ENCODE data around the gene ADISSP. TPM values are rescaled to one million over a fixed set of nuclear protein-coding genes. Genes with fewer than 3 reads are reported as not detected.

ADISSP gene
- total and polyA plus RNA-seq, 2 of the 13 experiments (the other 11 are each of a cell fraction or from before 2014, with no cell fraction given) = 38.3 to 90.6 TPM

- no peak; the same call in 1 of the 2 replicates for TF ChIP-seq GMEB1 (CRISPR knock-in tag; IDR thresholded peaks at IDR 0.05; ENCODE audit: borderline replicate concordance)
- TF ChIP-seq NR2F2 (IDR thresholded peaks at IDR 0.05; ENCODE audit: borderline replicate concordance, low read depth) = no peak
- TF ChIP-seq ARNT (IDR thresholded peaks at IDR 0.05) = no peak
- TF ChIP-seq ZNF350 (CRISPR knock-in tag; IDR thresholded peaks at IDR 0.05; ENCODE audit: borderline replicate concordance, low read depth) = no peak
- no peak for TF ChIP-seq SRSF9 (IDR thresholded peaks at IDR 0.05; ENCODE audit: borderline replicate concordance, insufficient read depth, low read depth, low read length, poor library complexity, severe bottlenecking)
- no peak for TF ChIP-seq DMTF1 (CRISPR knock-in tag; IDR thresholded peaks at IDR 0.05)
- TF ChIP-seq POLR2AphosphoS2 (IDR thresholded peaks at IDR 0.05; ENCODE audit: low read depth, low read length) = no peak
- no peak for TF ChIP-seq HES4 (CRISPR knock-in tag; IDR thresholded peaks at IDR 0.05; ENCODE audit: borderline replicate concordance)
- TF ChIP-seq PREB (CRISPR knock-in tag; IDR thresholded peaks at IDR 0.05) = no peak
- TF ChIP-seq CREB1 (IDR thresholded peaks at IDR 0.05) = no peak
- no peak for TF ChIP-seq CREB1 (CRISPR knock-in tag; IDR thresholded peaks at IDR 0.05)
- no peak for TF ChIP-seq NFYB (CRISPR knock-in tag; IDR thresholded peaks at IDR 0.05)
- TF ChIP-seq SRSF4 (IDR thresholded peaks at IDR 0.05; ENCODE audit: low read depth, low read length, poor library complexity, severe bottlenecking) = no peak
- peak; percentile 46; the same call in 1 of the 2 replicates for TF ChIP-seq NR3C1 (CRISPR knock-in tag; IDR thresholded peaks at IDR 0.05)
- no peak for TF ChIP-seq SP140L (CRISPR knock-in tag; IDR thresholded peaks at IDR 0.05; ENCODE audit: borderline replicate concordance)
- TF ChIP-seq RERE (CRISPR knock-in tag; IDR thresholded peaks at IDR 0.05; ENCODE audit: low read depth) = no peak
- TF ChIP-seq ZNF616 (CRISPR knock-in tag; IDR thresholded peaks at IDR 0.05; ENCODE audit: low read depth) = no peak
- no peak for TF ChIP-seq ZNF207 (IDR thresholded peaks at IDR 0.05; ENCODE audit: borderline replicate concordance)
Observed at GRCh38 chr20:3777716-3778629, 10.4 kb upstream of the ADISSP start (continued).

Data from HepG2 (cell line).